Mesendoderm (in vitro differentiated cells): ENCODE results near the gene AGAP9.
"Not testable (repeated sequence)": the region's sequence is repeated elsewhere in the genome, so short reads cannot be mapped to it uniquely, and the experiment has no call there.

Experiments
- DNase-seq: peaks from one replicate; pipeline ENCODE4 v3.0.0; 2013
- H2AK5ac ChIP-seq: 2 replicates; pipeline ENCODE4 v1.6.1; 2013; ENCODE audit warnings: low read length, inconsistent platforms
- H2BK120ac ChIP-seq: 2 replicates; pipeline ENCODE4 v1.6.1; 2013; ENCODE audit warnings: low read depth, mild to moderate bottlenecking, low read length, moderate library complexity, mixed read lengths
- H2BK15ac ChIP-seq: replicated peaks from 2 replicates; pipeline ENCODE4 v1.6.1; 2013; ENCODE audit warnings: low read depth, mild to moderate bottlenecking, moderate library complexity
- H2BK5ac ChIP-seq: 2 replicates; pipeline ENCODE4 v1.6.1; 2013; ENCODE audit warnings: low read length, inconsistent platforms
- H3K18ac ChIP-seq: 2 replicates; pipeline ENCODE4 v1.6.1; 2013; ENCODE audit warnings: mild to moderate bottlenecking, low read length, mixed read lengths
- H3K23ac ChIP-seq: one replicate; pipeline ENCODE4 v1.6.1; 2013; ENCODE audit warnings: low read length
- H3K27ac ChIP-seq: 2 replicates; pipeline ENCODE4 v1.5.1; 2013; ENCODE audit warnings: low read depth, mild to moderate bottlenecking, inconsistent platforms, low read length, moderate library complexity
- H3K27me3 ChIP-seq: 2 replicates; pipeline ENCODE4 v1.6.1; 2013; ENCODE audit warnings: low read length, control low read depth, mild to moderate bottlenecking, inconsistent platforms; ENCODE audit not compliant: insufficient read depth, poor library complexity
- H3K36me3 ChIP-seq: 2 replicates; pipeline ENCODE4 v1.6.1; 2013; ENCODE audit warnings: low read length, inconsistent platforms; ENCODE audit not compliant: control insufficient read depth, insufficient read depth
- H3K4ac ChIP-seq: one replicate; pipeline ENCODE4 v1.6.1; 2013; ENCODE audit warnings: low read depth, mild to moderate bottlenecking, low read length, moderate library complexity
- H3K4me1 ChIP-seq: 2 replicates; pipeline ENCODE4 v1.6.1; 2013; ENCODE audit warnings: low read depth, low read length, inconsistent platforms; ENCODE audit not compliant: control insufficient read depth
- H3K4me2 ChIP-seq: 2 replicates; pipeline ENCODE4 v1.6.1; 2013; ENCODE audit warnings: low read length
- H3K4me3 ChIP-seq: 2 replicates; pipeline ENCODE4 v1.5.1; 2013; ENCODE audit warnings: mild to moderate bottlenecking, low read length
- H3K56ac ChIP-seq: one replicate; pipeline ENCODE4 v1.6.1; 2013; ENCODE audit warnings: low read length
- H3K79me1 ChIP-seq: 2 replicates; pipeline ENCODE4 v1.6.1; 2013; ENCODE audit warnings: low read length, inconsistent platforms
- H3K79me2 ChIP-seq: 2 replicates; pipeline ENCODE4 v1.6.1; 2013; ENCODE audit warnings: mild to moderate bottlenecking, low read length; ENCODE audit not compliant: control insufficient read depth, insufficient read depth
- H3K9ac ChIP-seq: 2 replicates; pipeline ENCODE4 v1.6.1; 2013; ENCODE audit warnings: low read length, inconsistent platforms
- H4K5ac ChIP-seq: one replicate; pipeline ENCODE4 v1.6.1; 2013; ENCODE audit warnings: low read length
- H4K8ac ChIP-seq: one replicate; pipeline ENCODE4 v1.6.1; 2013; ENCODE audit warnings: low read depth, mild to moderate bottlenecking, control low read depth, low read length, moderate library complexity
- whole genome bisulfite sequencing: extraction: QIAGEN DNeasy Blood & Tissue Kit; methylation state at CpG from one replicate; pipeline ENCODE4 v1.1.7; 2013; ENCODE audit warnings: low lambda C conversion rate, missing lambda C conversion rate; ENCODE audit not compliant: insufficient coverage; ENCODE audit errors: extremely low coverage; 5-methylcytosine and 5-hydroxymethylcytosine counted together

Gene AGAP9

DNA sequence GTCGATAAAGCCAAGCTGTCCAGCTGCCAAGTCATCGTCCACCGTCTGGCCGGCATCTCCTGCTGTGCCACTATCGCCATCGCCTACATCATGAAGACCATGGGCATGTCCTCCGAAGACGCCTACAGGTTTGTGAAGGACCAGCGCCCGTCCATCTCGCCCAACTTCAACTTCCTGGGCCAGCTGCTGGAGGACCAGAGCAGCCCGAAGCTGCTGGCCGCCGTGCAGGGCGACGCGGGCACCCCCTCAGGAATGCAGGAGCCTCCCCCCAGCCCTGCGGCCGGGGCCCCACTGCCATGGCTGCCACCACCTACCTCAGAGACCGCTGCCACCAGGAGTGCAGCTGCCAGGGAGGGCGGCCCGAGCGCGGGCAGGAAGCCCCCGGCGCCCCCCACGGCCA is 41.5 kb upstream of the AGAP9 start:
- H2BK120ac ChIP-seq, H3K27me3 ChIP-seq, H2BK5ac ChIP-seq, H3K27ac ChIP-seq, H3K4me2 ChIP-seq, H3K18ac ChIP-seq, H2BK15ac ChIP-seq, H3K4me1 ChIP-seq, H3K79me1 ChIP-seq, H2AK5ac ChIP-seq, H3K79me2 ChIP-seq, H3K23ac ChIP-seq, H3K4me3 ChIP-seq, H4K8ac ChIP-seq, H3K56ac ChIP-seq, H4K5ac ChIP-seq, H3K9ac ChIP-seq, H3K4ac ChIP-seq, H3K36me3 ChIP-seq, DNase-seq: not testable (repeated sequence)
- no CpG with 5 or more reads among the region's 27 CpGs for WGBS

DNA sequence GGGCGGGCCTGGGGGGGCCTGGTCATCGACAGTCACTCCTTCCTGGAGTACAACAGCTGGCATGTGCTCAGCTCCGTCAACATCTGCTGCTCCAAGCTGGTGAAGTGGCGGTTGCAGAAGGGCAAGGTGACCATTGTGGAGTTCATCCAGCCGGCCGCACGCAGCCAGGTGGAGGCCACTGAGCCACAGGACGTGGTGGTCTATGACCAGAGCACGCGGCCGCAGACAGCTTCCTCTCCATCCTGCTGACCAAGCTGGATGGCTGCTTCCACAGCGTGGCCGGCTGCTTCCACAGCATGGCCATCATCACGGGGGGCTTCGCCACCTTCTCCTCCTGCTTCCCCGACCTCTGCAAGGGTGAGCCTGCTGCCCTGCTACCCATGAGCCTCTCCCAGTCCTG is 40.9 kb upstream of the AGAP9 start:
- not testable (repeated sequence) for H3K23ac ChIP-seq, H3K4me2 ChIP-seq, H4K5ac ChIP-seq, H2BK5ac ChIP-seq, H3K9ac ChIP-seq, H3K4me1 ChIP-seq, H4K8ac ChIP-seq, H3K27me3 ChIP-seq, DNase-seq, H3K56ac ChIP-seq, H2AK5ac ChIP-seq, H3K79me2 ChIP-seq, H3K36me3 ChIP-seq, H2BK15ac ChIP-seq, H3K4me3 ChIP-seq, H3K18ac ChIP-seq, H2BK120ac ChIP-seq, H3K27ac ChIP-seq, H3K4ac ChIP-seq, H3K79me1 ChIP-seq
- no CpG with 5 or more reads among the region's 16 CpGs for WGBS

DNA sequence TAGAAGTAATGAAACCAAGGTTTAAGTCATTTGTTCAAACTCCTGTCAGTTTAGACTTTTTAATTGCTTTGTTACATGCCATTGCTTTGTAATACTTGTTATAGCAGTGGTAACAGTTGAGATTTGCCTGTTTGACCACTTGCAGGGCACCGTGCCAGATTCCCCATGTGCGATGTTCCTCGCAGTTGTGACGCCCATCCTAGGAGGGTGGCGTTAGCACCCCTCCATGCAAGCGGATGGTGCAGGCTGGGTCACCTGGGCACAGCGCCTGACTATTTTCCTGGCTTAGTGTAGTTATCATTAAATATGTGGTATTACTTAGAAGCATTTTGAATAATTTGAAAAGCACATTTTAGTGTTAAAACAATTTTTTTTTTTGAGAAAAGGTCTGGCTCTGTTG is 37.0 kb upstream of the AGAP9 start:
- H3K23ac ChIP-seq, H3K9ac ChIP-seq, H3K4ac ChIP-seq, H3K56ac ChIP-seq, H3K18ac ChIP-seq, H4K5ac ChIP-seq, H3K79me2 ChIP-seq, H3K27ac ChIP-seq, H3K4me2 ChIP-seq, H2BK120ac ChIP-seq, H3K4me1 ChIP-seq, H2BK5ac ChIP-seq, H3K79me1 ChIP-seq, H2BK15ac ChIP-seq, DNase-seq, H3K36me3 ChIP-seq, H3K4me3 ChIP-seq, H4K8ac ChIP-seq, H3K27me3 ChIP-seq, H2AK5ac ChIP-seq: not testable (repeated sequence)
- no CpG with 5 or more reads among the region's 7 CpGs for WGBS

DNA sequence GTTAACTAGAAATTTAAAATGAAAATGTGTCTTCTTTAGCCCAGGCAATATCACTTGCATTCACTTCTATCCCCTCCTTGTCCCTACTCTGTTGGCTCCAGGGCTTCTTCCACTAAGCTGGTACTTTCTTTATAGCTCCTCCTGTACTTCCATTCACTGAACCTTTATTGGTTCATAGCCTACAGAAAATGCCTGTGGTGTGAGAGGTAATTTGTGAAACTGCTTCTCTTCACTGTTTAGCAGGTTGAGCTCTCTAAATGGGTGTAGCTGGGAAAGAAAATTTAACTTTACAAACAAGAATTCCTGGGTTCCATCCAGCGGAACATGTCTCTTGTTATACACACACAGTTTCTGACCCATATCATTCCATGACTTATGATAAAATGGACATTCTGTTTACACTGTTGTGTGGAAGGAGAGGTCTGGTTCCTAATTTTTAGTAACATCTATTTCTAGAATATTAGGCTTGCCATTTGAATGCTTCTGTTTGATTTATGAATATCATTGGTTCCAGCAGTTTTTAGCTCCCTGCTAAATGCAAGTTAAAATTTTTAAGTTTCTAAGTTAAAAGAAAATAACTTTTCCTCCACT is 36.4 kb upstream of the AGAP9 start:
- H3K4ac ChIP-seq, H3K79me2 ChIP-seq, H3K18ac ChIP-seq, H3K4me3 ChIP-seq, H3K27me3 ChIP-seq, H3K79me1 ChIP-seq, H2BK15ac ChIP-seq, H4K5ac ChIP-seq, H3K27ac ChIP-seq, H4K8ac ChIP-seq, H2BK5ac ChIP-seq, H3K9ac ChIP-seq, H2AK5ac ChIP-seq, H3K4me2 ChIP-seq, H3K56ac ChIP-seq, DNase-seq, H3K23ac ChIP-seq, H3K4me1 ChIP-seq, H2BK120ac ChIP-seq, H3K36me3 ChIP-seq: not testable (repeated sequence)
- WGBS = no CpG with 5 or more reads among the region's 1 CpG

DNA sequence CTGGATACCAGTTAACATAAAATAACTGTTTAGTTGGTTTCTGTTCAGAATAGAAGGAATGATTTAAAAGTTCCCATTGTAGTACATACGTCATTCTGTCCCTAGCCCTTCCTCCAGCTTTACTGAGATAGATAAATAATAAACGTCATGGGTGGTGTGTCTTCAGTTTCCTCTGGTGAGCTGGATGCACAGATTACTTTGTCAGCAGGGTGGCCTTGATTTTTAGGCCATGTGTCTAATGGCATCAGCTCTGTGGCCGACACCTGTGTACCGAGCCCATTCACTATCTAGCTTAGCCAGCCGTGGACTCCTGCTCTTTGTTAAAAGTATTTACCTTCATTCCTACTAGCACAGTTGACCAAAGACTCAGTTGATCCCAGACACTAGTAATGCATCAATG is 34.7 kb upstream of the AGAP9 start:
- H3K36me3 ChIP-seq, H2AK5ac ChIP-seq, H3K4ac ChIP-seq, H3K4me3 ChIP-seq, H4K8ac ChIP-seq, H3K4me1 ChIP-seq, H3K56ac ChIP-seq, H3K9ac ChIP-seq, H3K79me2 ChIP-seq, H3K27me3 ChIP-seq, H3K18ac ChIP-seq, H3K79me1 ChIP-seq, H3K27ac ChIP-seq, H4K5ac ChIP-seq, DNase-seq, H3K4me2 ChIP-seq, H2BK5ac ChIP-seq, H3K23ac ChIP-seq, H2BK15ac ChIP-seq, H2BK120ac ChIP-seq: not testable (repeated sequence)
- no CpG with 5 or more reads among the region's 5 CpGs for WGBS

DNA sequence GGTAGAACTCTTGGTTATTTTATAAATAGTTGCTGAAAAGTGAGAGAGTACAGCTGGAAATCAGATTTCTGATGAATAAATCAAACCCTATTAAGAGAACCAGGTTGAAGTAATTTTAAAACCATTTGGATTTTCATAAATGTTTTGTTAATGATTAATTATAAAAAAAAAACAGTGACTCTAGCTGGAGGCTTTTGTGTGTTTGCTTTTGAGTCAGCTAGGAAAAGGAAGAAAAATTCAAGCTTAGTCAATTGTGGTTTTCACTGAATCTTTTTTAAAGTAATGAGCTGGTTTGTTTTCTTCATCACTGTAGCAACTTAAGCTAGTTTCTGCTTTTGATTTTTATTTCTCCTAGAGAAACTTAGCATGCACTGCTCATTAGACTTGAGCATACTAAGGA is 34.2 kb upstream of the AGAP9 start:
- H3K56ac ChIP-seq, H4K8ac ChIP-seq, H2BK120ac ChIP-seq, H3K23ac ChIP-seq, H3K79me2 ChIP-seq, H3K79me1 ChIP-seq, H3K36me3 ChIP-seq, H4K5ac ChIP-seq, H3K4ac ChIP-seq, H2BK5ac ChIP-seq, H3K27me3 ChIP-seq, H3K4me3 ChIP-seq, H3K4me2 ChIP-seq, H3K4me1 ChIP-seq, H3K9ac ChIP-seq, H3K18ac ChIP-seq, DNase-seq, H3K27ac ChIP-seq, H2AK5ac ChIP-seq, H2BK15ac ChIP-seq: not testable (repeated sequence)
